ENCODE results near the gene ALDH7A1. TPM values are rescaled to one million over a fixed set of nuclear protein-coding genes. Genes with fewer than 3 reads are reported as not detected.

Gene ALDH7A1
- total RNA-seq, 1 experiment from 2014 or later, result 148 TPM

- Histone ChIP-seq H3K4me1 (ENCODE audit: insufficient read depth, low read length) (no peaks in the 10 kb centered on the region), H3K27ac (ENCODE audit: insufficient read length, low read depth, low read length) (no peak overlapping the region), H3K18ac (ENCODE audit: insufficient read length, low read depth, low read length) (no peak overlapping the region), H4K8ac (replicated peaks; ENCODE audit: insufficient read length, low read depth, low read length) (no peak overlapping the region), H4K20me1 (ENCODE audit: control insufficient read depth, insufficient read depth, insufficient read length) (no peaks in the 10 kb centered on the region), H3K4me2 (ENCODE audit: insufficient read depth, insufficient read length, low read length) (no peak overlapping the region), H3K79me2 (ENCODE audit: insufficient read depth, low read length) (no peaks in the 10 kb centered on the region), H3K4ac (ENCODE audit: low read depth, low read length) (no peak overlapping the region), H3K23me2 (ENCODE audit: insufficient read length, low read depth, low read length, poor library complexity, severe bottlenecking) (no peaks in the 10 kb centered on the region), H3K56ac (ENCODE audit: insufficient read length, low read depth, low read length) (no peak overlapping the region), H2BK20ac (ENCODE audit: low read depth, low read length, poor library complexity, severe bottlenecking) (no peak overlapping the region), H3K23ac (ENCODE audit: insufficient read length, low read depth, low read length) (no peak overlapping the region), H2BK12ac (ENCODE audit: insufficient read length, low read depth, low read length) (no peak overlapping the region), H3K14ac (ENCODE audit: insufficient read depth, low read length) (no peak overlapping the region), H4K91ac (ENCODE audit: insufficient read length, low read depth, low read length) (no peak overlapping the region), H4K5ac (ENCODE audit: insufficient read length, low read depth, low read length) (no peak overlapping the region), H3T11ph (ENCODE audit: low read length) (no peak overlapping the region), H3K79me1 (ENCODE audit: insufficient read depth, low read depth, low read length, poor library complexity, severe bottlenecking) (no peaks in the 10 kb centered on the region), H3K27me3 (ENCODE audit: insufficient read depth, low read length) (no peaks in the 10 kb centered on the region), H3K9ac (ENCODE audit: extremely low read depth, insufficient read length, low read length) (no peak overlapping the region), H2BK5ac (ENCODE audit: insufficient read length, low read length) (no peak overlapping the region), H2AK5ac (ENCODE audit: insufficient read length, low read length) (no peak overlapping the region), H2AFZ (ENCODE audit: low read length) (no peak overlapping the region), H3K9me3 (ENCODE audit: control insufficient read depth, low read depth, low read length) (no peaks in the 10 kb centered on the region), H2BK120ac (ENCODE audit: low read depth, low read length, poor library complexity, severe bottlenecking) (no peak overlapping the region), H2BK15ac (ENCODE audit: low read depth, low read length) (no peak overlapping the region)
- Mint-ChIP-seq H3K27ac (no peak overlapping the region), H3K27me3 (ENCODE audit: low read depth) (no peaks in the 10 kb centered on the region; the same call in 1 of the 2 replicates), H3K4me3 (no peak overlapping the region), H3K4me1 (peaks cover 22 to 28% of the 10 kb centered on the region in 2 experiments), H3K9me3 (no peaks in the 10 kb centered on the region), H3K36me3 (ENCODE audit: insufficient read depth in 1 of 3, low read depth in 3 of 3) (peaks cover 9 to 21% (median 20%) of the 10 kb centered on the region in 3 experiments)
- no peak for DNase-seq
- WGBS (ENCODE audit: extremely low coverage, insufficient read length, low lambda C conversion rate), result no CpG with 5 or more reads among the region's 3 CpGs
- TF ChIP-seq CTCF (conservative IDR thresholded peaks at IDR 0.05), result no peak
Observed at GRCh38 chr5:126494393-126494792, 100.6 kb downstream of the ALDH7A1 start.
